ENCODE data around the gene PTPRE.

DNA sequence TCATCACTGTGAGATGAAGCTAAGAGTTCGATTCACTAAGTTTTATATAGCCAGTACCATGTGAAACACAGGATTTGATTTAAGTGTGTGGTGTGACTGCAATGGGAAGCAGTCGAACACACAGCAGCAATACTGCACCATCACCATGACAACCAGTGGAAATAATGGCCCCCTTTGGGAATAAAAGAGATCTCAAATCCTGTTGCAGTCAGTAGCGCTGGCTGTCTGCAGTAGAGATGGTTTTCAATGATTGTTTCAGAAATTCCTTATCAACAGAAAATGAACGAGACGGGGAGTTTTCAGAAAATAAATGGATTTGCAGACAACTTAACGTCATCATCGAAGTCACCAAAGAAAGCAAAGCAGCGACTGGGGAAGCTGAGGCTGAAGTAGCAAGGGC, 91.0 kb downstream of the PTPRE start:
- TF ChIP-seq POLR2AphosphoS5 (IDR thresholded peaks at IDR 0.05; ENCODE audit: low read depth, low read length) (no peak), YY1 (IDR thresholded peaks at IDR 0.05; ENCODE audit: extremely low read depth, insufficient replicate concordance, low read depth, low read length) (no peak), ZBTB33 (IDR thresholded peaks at IDR 0.05; ENCODE audit: extremely low read depth, insufficient replicate concordance, low read length) (no peak), CBX3 (IDR thresholded peaks at IDR 0.05; ENCODE audit: low read depth) (no peak), EZH2 (IDR thresholded peaks at IDR 0.05) (no peak), POLR2A (IDR thresholded peaks at IDR 0.05; ENCODE audit: borderline replicate concordance, extremely low read depth, insufficient read depth, insufficient read length) (no peak), RAD21 (IDR thresholded peaks at IDR 0.05; ENCODE audit: low read depth) (no peak), SRF (IDR thresholded peaks at IDR 0.05; ENCODE audit: low read depth) (no peak), CEBPB (IDR thresholded peaks at IDR 0.05; ENCODE audit: low read depth) (no peak), EZH2phosphoT487 (IDR thresholded peaks at IDR 0.05; ENCODE audit: borderline replicate concordance) (no peak)
- TF ChIP-seq, protein P1, sequence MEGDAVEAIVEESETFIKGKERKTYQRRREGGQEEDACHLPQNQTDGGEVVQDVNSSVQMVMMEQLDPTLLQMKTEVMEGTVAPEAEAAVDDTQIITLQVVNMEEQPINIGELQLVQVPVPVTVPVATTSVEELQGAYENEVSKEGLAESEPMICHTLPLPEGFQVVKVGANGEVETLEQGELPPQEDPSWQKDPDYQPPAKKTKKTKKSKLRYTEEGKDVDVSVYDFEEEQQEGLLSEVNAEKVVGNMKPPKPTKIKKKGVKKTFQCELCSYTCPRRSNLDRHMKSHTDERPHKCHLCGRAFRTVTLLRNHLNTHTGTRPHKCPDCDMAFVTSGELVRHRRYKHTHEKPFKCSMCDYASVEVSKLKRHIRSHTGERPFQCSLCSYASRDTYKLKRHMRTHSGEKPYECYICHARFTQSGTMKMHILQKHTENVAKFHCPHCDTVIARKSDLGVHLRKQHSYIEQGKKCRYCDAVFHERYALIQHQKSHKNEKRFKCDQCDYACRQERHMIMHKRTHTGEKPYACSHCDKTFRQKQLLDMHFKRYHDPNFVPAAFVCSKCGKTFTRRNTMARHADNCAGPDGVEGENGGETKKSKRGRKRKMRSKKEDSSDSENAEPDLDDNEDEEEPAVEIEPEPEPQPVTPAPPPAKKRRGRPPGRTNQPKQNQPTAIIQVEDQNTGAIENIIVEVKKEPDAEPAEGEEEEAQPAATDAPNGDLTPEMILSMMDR (IDR thresholded peaks at IDR 0.05 in 2 of 3, conservative IDR thresholded peaks at IDR 0.05 in 1 of 3; ENCODE audit: borderline replicate concordance in 1 of 3, insufficient read depth in 1 of 3, low read depth in 2 of 3, low read length in 2 of 3): no peak
- TF ChIP-seq, protein P2, sequence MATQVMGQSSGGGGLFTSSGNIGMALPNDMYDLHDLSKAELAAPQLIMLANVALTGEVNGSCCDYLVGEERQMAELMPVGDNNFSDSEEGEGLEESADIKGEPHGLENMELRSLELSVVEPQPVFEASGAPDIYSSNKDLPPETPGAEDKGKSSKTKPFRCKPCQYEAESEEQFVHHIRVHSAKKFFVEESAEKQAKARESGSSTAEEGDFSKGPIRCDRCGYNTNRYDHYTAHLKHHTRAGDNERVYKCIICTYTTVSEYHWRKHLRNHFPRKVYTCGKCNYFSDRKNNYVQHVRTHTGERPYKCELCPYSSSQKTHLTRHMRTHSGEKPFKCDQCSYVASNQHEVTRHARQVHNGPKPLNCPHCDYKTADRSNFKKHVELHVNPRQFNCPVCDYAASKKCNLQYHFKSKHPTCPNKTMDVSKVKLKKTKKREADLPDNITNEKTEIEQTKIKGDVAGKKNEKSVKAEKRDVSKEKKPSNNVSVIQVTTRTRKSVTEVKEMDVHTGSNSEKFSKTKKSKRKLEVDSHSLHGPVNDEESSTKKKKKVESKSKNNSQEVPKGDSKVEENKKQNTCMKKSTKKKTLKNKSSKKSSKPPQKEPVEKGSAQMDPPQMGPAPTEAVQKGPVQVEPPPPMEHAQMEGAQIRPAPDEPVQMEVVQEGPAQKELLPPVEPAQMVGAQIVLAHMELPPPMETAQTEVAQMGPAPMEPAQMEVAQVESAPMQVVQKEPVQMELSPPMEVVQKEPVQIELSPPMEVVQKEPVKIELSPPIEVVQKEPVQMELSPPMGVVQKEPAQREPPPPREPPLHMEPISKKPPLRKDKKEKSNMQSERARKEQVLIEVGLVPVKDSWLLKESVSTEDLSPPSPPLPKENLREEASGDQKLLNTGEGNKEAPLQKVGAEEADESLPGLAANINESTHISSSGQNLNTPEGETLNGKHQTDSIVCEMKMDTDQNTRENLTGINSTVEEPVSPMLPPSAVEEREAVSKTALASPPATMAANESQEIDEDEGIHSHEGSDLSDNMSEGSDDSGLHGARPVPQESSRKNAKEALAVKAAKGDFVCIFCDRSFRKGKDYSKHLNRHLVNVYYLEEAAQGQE (IDR thresholded peaks at IDR 0.05; ENCODE audit: low read depth): no peak

Data from HCT116 (cell line).